Endothelial cell (in vitro differentiated cells): ENCODE data around the gene KRT12. TPM values are rescaled to one million over a fixed set of nuclear protein-coding genes. Genes with fewer than 3 reads are reported as not detected.

Experiments
- DNase-seq: peaks from one replicate; pipeline ENCODE4 v3.0.0; 2021; ENCODE audit warnings: low spot score
- H3K27ac Mint-ChIP-seq: one replicate; pipeline ENCODE4 v1.8.0; 2021; ENCODE audit warnings: mixed read lengths, inconsistent platforms; ENCODE audit not compliant: unreplicated experiment
- H3K27me3 Mint-ChIP-seq: one replicate; pipeline ENCODE4 v1.8.0; 2021; ENCODE audit warnings: mild to moderate bottlenecking, moderate library complexity, mixed read lengths, inconsistent platforms; ENCODE audit not compliant: unreplicated experiment
- H3K36me3 Mint-ChIP-seq: one replicate; pipeline ENCODE4 v1.8.0; 2021; ENCODE audit warnings: mild to moderate bottlenecking, low read depth, mixed read lengths, inconsistent platforms; ENCODE audit not compliant: unreplicated experiment
- H3K4me1 Mint-ChIP-seq: one replicate; pipeline ENCODE4 v1.8.0; 2021; ENCODE audit warnings: mild to moderate bottlenecking, mixed read lengths, inconsistent platforms; ENCODE audit not compliant: unreplicated experiment
- H3K4me3 Mint-ChIP-seq: one replicate; pipeline ENCODE4 v1.8.0; 2021; ENCODE audit warnings: mild to moderate bottlenecking, mixed read lengths, inconsistent platforms; ENCODE audit not compliant: unreplicated experiment
- H3K9me3 Mint-ChIP-seq: one replicate; pipeline ENCODE4 v1.8.0; 2021; ENCODE audit warnings: mixed read lengths, inconsistent platforms; ENCODE audit not compliant: unreplicated experiment
- CTCF ChIP-seq: fragments of 200-600 bp; sonication (generic); IDR thresholded peaks from one replicate; pipeline ENCODE4 v1.5.0; 2021; ENCODE audit warnings: antibody characterized with exemption; ENCODE audit not compliant: unreplicated experiment
- long read RNA-seq: library from polyadenylated mRNA; unstranded; transcript quantifications from one replicate; pipeline ENCODE4 v2.0.0, GENCODE V29; 2020; ENCODE audit not compliant: unreplicated experiment
- total RNA-seq: library from RNA; stranded (reverse); fragmentation: NEBNext Ultra II Directional; extraction: Animal tissue kit (Norgen Biotek cat#: 25700); gene quantifications from one replicate; pipeline ENCODE4 v1.2.1, GENCODE V29; 2021; ENCODE audit not compliant: unreplicated experiment

Gene KRT12
- not detected for total RNA-seq
- long read RNA-seq: 0 reads

- H3K9me3 Mint-ChIP-seq: no peaks in the 10 kb centered on the region
- TF ChIP-seq CTCF: no peak
- H3K27me3 Mint-ChIP-seq: no peaks in the 10 kb centered on the region
- no peak within 1 kb of the TSS for H3K27ac Mint-ChIP-seq
- H3K4me1 Mint-ChIP-seq: no peaks in the 10 kb centered on the region
- no peaks in the 10 kb centered on the region for H3K36me3 Mint-ChIP-seq
- DNase-seq: no peak
- H3K4me3 Mint-ChIP-seq: no peak within 1 kb of the TSS
These were observed at the start of gene KRT12 for GRCh38 chr17:40866838-40867237. KRT12 (minus strand) TSS chr17:40867223; CDS start chr17:40867186, 37 bp downstream.

- TF ChIP-seq CTCF: no peak
- H3K9me3 Mint-ChIP-seq: no peaks in the 10 kb centered on the region
- H3K27ac Mint-ChIP-seq: no peak overlapping the region
- H3K4me3 Mint-ChIP-seq: no peak overlapping the region
- DNase-seq: no peak
- H3K4me1 Mint-ChIP-seq: peaks cover 9% of the 10 kb centered on the region
- H3K27me3 Mint-ChIP-seq: peaks cover 3% of the 10 kb centered on the region
- no peaks in the 10 kb centered on the region for H3K36me3 Mint-ChIP-seq
These were observed 49.3 kb upstream of the KRT12 start for GRCh38 chr17:40916366-40916765.

GRCh38 chr17:40915721-40916256, 48.8 kb upstream of the KRT12 start:
- peaks cover 9% of the 10 kb centered on the region for H3K4me1 Mint-ChIP-seq
- no peak for DNase-seq
- no peaks in the 10 kb centered on the region for H3K9me3 Mint-ChIP-seq
- no peaks in the 10 kb centered on the region for H3K36me3 Mint-ChIP-seq
- H3K27ac Mint-ChIP-seq: no peak overlapping the region
- H3K27me3 Mint-ChIP-seq: peaks cover 3% of the 10 kb centered on the region
- no peak overlapping the region for H3K4me3 Mint-ChIP-seq
- no peak for TF ChIP-seq CTCF

GRCh38 chr17:40915199-40915661, 48.2 kb upstream of the KRT12 start:
- Mint-ChIP-seq H3K4me3 (no peak overlapping the region), H3K27ac (no peak overlapping the region), H3K36me3 (no peaks in the 10 kb centered on the region), H3K4me1 (peaks cover 9% of the 10 kb centered on the region), H3K9me3 (no peaks in the 10 kb centered on the region), H3K27me3 (peaks cover 3% of the 10 kb centered on the region)
- no peak for TF ChIP-seq CTCF
- no peak for DNase-seq

- no peak overlapping the region for H3K4me3 Mint-ChIP-seq
- H3K27me3 Mint-ChIP-seq: peaks cover 3% of the 10 kb centered on the region
- no peaks in the 10 kb centered on the region for H3K36me3 Mint-ChIP-seq
- H3K9me3 Mint-ChIP-seq: no peaks in the 10 kb centered on the region
- no peak for TF ChIP-seq CTCF
- DNase-seq: no peak
- peaks cover 9% of the 10 kb centered on the region for H3K4me1 Mint-ChIP-seq
- H3K27ac Mint-ChIP-seq: no peak overlapping the region
These were observed 47.2 kb upstream of the KRT12 start for GRCh38 chr17:40914075-40914855.
